Measurements from ENCODE around the gene HS3ST1.

Gene HS3ST1

GRCh38 chr4:11428231-11428898 is at the start of gene HS3ST1:
HS3ST1 (minus strand) TSS chr4:11428894; CDS start chr4:11400005, 28,889 bp downstream.
- no peak for DNase-seq (ENCODE audit: insufficient read length, low spot score)
- no peak for FAIRE-seq

GRCh38 chr4:11475871-11476270 is 47.2 kb upstream of the HS3ST1 start:
- DNase-seq (ENCODE audit: insufficient read length, low spot score) = no peak
- FAIRE-seq = no peak

- DNase-seq (ENCODE audit: insufficient read length, low spot score) = no peak
- FAIRE-seq = no peak
These were observed 45.5 kb upstream of the HS3ST1 start for GRCh38 chr4:11474146-11474545.

DNA sequence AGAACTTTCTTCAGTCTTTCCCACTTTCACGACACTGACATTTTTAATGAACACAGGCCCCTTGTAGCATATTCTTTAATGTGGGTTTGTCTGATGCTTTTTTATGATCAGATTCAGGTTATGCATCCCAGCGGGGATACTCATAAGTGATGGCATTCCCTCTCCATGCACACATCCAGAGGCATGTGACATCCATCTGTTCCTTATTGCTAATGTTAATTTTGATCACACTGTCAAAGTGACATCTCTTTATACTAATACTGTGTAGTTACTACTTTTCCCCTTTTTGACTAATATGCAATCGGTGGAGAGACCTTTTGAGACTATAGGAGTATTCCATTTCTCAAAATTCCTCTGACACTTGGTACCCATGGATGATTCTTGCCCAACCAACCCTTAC is 43.8 kb upstream of the HS3ST1 start:
- FAIRE-seq = no peak

GRCh38 chr4:11471618-11472017 is 42.9 kb upstream of the HS3ST1 start:
- DNase-seq (ENCODE audit: insufficient read length, low spot score) (no peak), FAIRE-seq (no peak)

More for the DNA sequence above, 43.8 kb upstream of the HS3ST1 start:
- DNase-seq (ENCODE audit: insufficient read length, low spot score) = no peak

DNA sequence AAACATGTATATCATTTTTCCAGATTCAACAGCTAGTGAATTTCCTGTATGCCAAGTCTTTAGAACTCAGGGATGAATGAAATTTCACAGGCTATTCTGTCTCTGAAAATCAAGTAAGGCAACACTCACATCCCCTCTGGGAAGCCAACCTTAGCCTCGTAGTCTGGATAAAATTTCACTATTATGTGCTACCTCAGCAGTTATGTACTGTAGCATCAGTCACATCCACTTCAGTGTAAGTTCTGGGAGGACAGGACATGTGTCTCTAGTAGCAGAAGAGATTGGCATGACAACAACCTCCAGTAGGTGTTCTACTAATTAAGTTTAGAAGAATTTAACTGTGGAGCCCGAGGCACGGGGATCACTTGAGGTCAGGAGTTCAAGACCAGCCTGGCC is 42.4 kb upstream of the HS3ST1 start:
- DNase-seq (ENCODE audit: insufficient read length, low spot score) (no peak), FAIRE-seq (no peak)

DNA sequence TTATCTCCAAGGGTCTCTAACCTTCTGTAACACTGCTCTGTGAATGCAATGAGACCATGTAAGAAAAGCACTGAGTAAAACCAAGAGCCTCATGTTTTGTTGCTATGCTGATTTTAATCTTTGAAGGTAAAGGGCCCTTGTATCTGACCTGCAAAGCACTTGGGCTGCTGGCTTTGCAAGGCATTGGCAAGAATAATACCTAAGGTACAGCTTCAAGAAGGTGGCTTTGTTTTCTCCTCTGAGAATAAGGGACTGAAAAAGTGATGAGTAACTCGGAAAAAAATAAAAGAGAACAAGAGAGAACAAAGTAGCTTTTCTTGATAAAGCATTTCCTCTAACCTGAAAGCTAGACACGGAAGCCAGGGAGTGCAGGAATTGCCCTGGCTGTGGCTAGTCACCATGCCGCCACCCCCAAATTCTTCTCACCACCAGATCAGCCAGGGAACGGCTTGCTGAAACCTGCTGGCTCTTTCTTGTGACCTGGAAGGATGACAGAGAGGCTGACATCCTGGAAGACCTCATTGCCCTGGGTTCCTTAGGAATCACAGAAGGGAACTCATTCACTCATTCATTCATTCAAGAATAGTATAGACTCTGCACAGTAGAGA is 41.8 kb upstream of the HS3ST1 start:
- DNase-seq (ENCODE audit: insufficient read length, low spot score) = no peak
- no peak for FAIRE-seq

DNA sequence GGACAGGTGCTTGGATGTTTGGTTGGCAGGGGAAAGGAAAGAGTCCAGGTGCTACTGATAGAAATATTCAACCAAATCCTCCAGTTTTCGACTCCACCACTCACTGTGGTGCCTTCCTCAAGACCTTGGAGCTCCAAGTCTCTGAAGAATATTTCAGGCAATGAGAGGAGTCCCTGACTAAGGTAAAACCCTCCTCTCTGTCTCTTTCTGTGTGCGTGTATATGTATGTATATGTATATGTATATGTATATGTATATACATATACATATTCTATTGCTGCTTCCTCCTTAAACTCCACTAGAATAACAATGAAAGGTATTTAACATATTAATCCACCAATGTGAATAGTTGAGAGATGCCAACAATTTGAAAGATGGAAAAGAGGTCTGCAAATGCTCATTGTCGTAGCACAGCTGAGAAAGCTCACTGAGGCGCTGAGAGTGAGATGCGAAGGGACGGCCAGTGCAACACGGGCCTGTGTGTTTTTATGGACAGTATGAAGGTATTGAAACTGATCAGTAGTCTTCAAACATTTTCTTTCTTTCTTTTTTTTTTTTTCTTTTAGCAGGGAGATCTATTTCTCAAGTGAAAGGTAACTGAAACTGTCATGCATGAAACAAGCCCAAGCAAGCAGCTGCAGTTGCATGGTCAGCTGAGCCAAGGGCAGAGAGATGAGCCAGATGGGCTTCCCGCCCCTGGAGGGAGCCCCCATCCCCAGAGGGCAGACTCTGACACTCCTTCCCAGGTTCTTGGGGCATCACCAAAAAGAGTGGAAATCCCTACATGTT is 41.1 kb upstream of the HS3ST1 start:
- DNase-seq (ENCODE audit: insufficient read length, low spot score) = no peak
- no peak for FAIRE-seq

- DNase-seq (ENCODE audit: insufficient read length, low spot score) (no peak), FAIRE-seq (no peak)
These were observed 40.2 kb upstream of the HS3ST1 start for GRCh38 chr4:11468901-11469300.

DNA sequence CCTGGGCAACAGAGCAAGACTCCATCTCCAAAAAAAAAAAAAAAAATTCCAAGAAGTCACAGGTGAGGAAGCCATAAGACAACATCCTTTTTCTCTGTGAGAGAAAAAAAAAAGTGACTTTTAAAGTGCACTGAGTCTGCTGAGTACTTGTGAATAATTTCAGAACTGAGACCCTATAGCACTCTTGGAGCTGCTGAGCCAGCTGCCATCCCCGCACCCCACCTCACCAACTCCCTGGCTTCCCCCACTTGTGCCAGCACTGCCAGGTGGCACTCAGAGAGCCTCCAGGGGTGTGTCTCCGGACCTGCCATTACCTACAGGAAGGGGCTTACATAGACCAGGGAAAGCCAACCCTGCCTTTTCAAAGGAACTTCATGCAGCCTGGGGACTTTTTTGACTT is 39.2 kb upstream of the HS3ST1 start:
- no peak for DNase-seq (ENCODE audit: insufficient read length, low spot score)

GRCh38 chr4:11463707-11464106 is 35.0 kb upstream of the HS3ST1 start:
- no peak for DNase-seq (ENCODE audit: insufficient read length, low spot score)
- FAIRE-seq = no peak

More for the DNA sequence above, 39.2 kb upstream of the HS3ST1 start:
- no peak for FAIRE-seq

- FAIRE-seq (no peak), DNase-seq (ENCODE audit: insufficient read length, low spot score) (no peak)
These were observed 27.7 kb upstream of the HS3ST1 start for GRCh38 chr4:11456401-11456800.

DNA sequence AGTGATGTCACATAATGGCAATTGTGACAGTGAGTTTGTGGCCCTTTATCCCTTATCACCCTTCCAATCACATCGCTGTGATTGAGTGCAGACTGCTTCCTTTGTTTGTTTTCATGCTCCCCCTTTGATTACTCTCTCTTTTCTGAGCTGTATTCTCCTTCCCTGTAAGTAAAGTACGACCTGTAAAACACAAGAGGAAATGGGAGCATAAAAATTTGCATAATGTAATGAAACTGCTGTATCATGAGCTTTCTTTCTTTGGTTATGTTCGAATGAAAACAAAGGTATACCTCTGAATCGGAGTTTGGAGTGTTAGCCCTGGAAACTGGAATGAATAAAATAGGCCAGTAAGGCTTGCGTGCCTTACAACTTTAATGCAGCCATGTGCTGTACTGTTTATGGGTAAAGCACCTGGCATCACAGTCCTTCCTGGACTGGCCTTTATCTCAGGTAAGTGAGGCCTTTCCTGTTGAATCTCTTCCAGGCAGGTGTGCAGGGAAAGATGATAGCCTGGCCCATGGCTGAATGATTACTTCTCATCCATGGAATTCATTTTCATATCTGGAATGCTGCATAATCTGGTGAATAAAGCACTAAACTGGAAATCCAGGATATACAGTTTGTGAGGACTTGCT is 26.6 kb upstream of the HS3ST1 start:
- FAIRE-seq = no peak

DNA sequence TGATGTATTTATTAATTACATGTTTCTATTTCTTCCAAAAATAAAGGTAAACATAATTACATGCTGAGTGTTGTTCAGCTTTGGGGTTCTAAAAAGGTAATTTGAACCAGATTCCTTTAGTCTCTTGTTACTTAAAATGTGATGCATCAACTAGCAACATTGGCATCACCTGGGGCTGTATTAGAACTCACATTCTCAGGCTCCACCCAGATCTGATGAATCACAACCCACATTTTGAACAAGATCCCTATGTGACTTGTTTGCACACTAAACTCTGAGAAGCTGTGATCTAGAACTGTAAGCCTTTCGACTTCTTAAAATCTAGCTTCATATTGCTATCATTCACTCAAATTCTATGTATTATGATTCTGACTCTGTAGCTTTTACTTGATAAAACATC is 23.0 kb upstream of the HS3ST1 start:
- DNase-seq (ENCODE audit: insufficient read length, low spot score) = no peak
- FAIRE-seq = no peak

More for the DNA sequence above, 26.6 kb upstream of the HS3ST1 start:
- DNase-seq (ENCODE audit: insufficient read length, low spot score) = no peak

DNA sequence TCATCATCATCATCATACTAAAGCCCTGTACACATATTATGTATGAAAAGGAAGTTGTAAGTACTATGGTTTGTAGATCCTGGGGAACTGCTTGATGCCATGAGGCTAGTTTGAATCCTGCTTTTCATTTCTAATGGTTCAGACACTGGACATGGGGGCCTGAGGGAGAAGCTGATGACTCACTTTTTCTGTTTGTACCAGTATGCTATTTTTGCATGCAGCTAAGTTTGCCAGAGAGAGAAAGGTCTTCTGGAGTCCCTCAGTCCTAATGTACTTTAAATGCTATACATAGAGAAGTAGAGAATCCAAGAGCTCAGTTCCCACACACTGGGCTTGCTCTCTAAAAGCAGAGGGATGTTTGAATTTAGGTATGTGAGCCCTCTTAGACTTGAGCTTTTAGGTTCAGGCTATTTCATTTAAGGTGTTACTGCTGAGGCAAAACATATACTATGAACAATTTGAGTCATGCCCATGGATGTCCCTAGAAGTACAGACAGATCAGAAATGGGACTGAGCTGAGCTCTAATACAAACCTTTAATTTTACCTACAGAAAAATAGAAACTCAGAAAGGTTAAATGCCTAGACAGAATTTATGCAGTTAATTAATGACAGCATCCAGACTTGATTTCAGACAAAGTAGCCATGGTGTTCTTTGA is 17.6 kb upstream of the HS3ST1 start:
- DNase-seq (ENCODE audit: insufficient read length, low spot score) = no peak
- no peak for FAIRE-seq

GRCh38 chr4:11441194-11441556 is 12.5 kb upstream of the HS3ST1 start:
- no peak for DNase-seq (ENCODE audit: insufficient read length, low spot score)
- no peak for FAIRE-seq

DNA sequence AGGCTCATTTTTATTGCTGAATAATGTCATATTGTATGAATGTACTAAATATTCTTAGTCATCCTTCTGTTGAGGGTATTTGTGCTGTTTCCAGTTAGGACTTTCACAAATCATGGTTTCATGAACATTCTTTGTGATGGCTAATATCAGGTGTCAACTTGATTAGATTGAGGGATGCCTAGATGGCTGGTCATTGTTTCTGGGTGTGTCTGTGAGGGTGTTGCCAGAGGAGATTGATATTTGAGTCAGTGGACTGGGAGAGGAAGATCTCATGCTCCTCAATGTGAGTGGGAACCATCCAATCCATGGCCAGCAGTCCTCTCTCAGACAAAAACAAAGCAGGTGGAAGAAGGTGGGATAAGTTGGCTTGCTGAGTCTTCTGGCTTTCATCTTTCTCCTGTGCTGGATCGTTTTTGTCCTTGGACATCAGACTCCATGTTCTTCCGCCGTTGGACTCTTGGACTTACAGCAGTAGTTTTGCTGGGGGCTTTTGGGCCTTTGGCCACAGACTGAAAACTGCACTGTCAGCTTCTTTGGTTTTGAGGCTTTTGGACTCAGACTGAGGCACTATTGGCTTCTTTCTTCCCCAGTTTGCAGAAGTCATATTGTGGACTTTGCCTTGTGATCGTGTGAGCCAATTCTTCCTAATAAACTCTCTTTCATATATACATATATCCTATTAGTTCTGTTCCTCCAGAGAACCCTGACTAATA is 11.9 kb upstream of the HS3ST1 start:
- FAIRE-seq (no peak), DNase-seq (ENCODE audit: insufficient read length, low spot score) (no peak)

GRCh38 chr4:11439836-11440235 is 11.1 kb upstream of the HS3ST1 start:
- DNase-seq (ENCODE audit: insufficient read length, low spot score) (no peak), FAIRE-seq (no peak)

DNA sequence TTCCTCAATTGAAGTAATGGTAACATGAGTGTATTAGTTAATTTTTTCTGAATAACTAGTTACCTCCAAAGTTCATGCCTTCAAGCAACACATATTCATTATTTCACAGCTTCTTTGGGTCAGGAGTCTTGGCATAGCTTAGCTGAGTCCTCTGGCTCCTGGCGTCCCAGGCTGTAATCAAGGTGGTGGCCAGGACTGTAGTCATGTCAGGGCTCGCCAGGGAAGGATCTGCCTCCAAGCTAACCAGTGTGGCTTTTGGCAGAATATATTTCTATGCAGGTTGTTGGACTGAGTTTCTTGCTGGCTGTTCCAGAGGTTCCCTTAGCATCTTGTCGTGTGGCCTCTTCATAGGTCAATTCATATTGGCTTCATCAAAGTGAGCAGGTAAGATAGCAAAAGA is 10.0 kb upstream of the HS3ST1 start:
- FAIRE-seq = no peak
- DNase-seq (ENCODE audit: insufficient read length, low spot score) = no peak

DNA sequence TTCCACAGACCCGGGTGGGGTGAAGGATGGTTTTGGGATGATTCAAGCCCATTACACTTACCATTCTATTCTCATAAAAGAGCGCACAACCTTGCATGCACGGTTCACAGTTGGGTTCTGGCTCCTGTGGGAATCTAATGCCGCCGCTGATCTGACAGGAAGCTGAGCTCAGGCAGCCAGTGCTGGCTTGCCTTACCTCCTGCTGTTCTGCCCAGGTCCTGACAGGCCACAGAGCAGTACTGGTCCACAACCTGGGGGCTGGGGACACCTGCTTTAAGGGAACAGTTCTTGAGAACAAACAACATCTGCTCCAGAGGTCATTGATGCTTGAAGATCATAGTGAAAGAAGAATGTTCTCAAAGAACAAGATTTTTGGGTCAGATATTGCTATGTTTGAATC is 8.0 kb upstream of the HS3ST1 start:
- FAIRE-seq = no peak
- DNase-seq (ENCODE audit: insufficient read length, low spot score) = no peak

Measured in HTR-8/SVneo (cell line).